ENCODE data around the gene ERFE. TPM values are rescaled to one million over a fixed set of nuclear protein-coding genes. Genes with fewer than 3 reads are reported as not detected.

ERFE gene
- total and polyA plus RNA-seq, 2 of the 4 experiments (the other 2 are of a cell fraction): 1.3 to 3.5 TPM

DNA sequence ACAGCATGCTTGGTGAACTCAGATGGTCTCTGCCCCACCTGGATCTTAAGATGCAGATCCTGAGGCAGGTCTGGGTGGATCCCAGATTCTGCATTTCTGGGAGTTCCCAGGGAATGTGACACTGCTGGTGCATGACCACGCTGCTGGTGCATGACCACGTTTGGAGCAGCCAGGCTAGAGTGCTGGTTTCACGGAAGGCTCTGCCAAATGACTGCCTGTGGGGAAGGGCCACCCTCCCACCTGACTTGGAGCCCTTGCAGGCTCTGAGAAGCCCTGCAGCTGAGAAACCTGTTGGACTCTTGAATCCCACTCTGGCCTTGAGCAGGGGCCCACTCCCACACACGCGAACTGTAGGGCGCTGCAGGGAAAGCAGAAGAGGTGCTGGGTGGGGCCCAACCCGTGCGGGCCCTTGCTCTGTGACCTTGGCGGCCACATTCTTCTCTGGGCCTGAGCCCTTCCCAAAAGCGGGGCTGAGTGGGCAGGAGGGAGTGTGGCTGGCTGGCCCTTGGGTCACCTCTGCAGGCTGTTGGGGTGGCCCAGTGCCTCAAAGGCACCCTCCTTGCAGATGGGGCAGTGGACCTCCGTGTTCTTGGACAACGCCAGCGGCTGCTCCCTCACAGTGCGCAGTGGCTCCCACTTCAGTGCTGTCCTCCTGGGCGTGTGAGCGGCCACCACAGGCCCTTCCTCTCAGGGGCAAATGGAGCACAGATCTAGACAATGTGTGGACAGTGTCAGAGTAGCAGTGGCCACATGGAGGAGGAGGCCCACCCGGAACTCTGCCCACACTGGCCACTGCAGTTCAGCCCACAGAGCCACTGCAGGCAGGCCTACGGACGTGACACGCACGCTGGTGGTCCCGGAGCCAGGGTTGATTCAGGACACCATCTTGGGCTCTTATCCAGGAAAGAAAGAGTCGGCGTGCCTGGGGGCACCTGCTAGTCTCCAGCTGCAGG is 7.9 kb downstream of the ERFE start:
- Histone ChIP-seq H3K4ac (ENCODE audit: low read depth, low read length) (no peak overlapping the region; the same call in 1 of the 2 replicates), H3K9me3 (ENCODE audit: control insufficient read depth, insufficient read depth, low read length) (no peaks in the 10 kb centered on the region), H3K4me2 (ENCODE audit: low read depth, low read length) (no peak overlapping the region), H3K4me1 (ENCODE audit: control insufficient read depth, insufficient read depth, low read length) (peaks cover 35% of the 10 kb centered on the region), H4K20me1 (ENCODE audit: insufficient read depth, low read length) (peaks cover 8% of the 10 kb centered on the region), H2AK5ac (ENCODE audit: low read depth, low read length) (peak overlapping the region; percentile 33), H4K91ac (ENCODE audit: insufficient read depth, low read depth, low read length) (peak overlapping the region; percentile 96; the same call in 1 of the 2 replicates), H3K14ac (replicated peaks; ENCODE audit: low read depth, low read length) (no peak overlapping the region), H3K9me1 (ENCODE audit: insufficient read depth, low read length) (peaks cover 32% of the 10 kb centered on the region), H3K27me3 (ENCODE audit: control insufficient read depth, insufficient read depth, low read length) (peaks cover 2% of the 10 kb centered on the region; the same call in 1 of the 2 replicates), H3K79me1 (ENCODE audit: low read depth in 1 of 2, low read length in 2 of 2) (peaks cover 3 to 20% of the 10 kb centered on the region in 2 experiments; a peak in 3 of 4 replicates), H4K8ac (ENCODE audit: low read depth in 2 of 2, low read length in 2 of 2) (no peak overlapping the region), H2AFZ (replicated peaks; ENCODE audit: low read length, poor library complexity) (peak overlapping the region; percentile 23), H2BK120ac (ENCODE audit: low read depth, low read length) (no peak overlapping the region), H2BK20ac (ENCODE audit: low read depth, low read length) (no peak overlapping the region), H3K18ac (ENCODE audit: low read depth, low read length) (no peak overlapping the region), H3K27ac (ENCODE audit: insufficient read depth, low read length) (no peak overlapping the region), H2BK5ac (ENCODE audit: low read depth, low read length, poor library complexity, severe bottlenecking) (peak overlapping the region; percentile 4), H3K9ac (ENCODE audit: low read depth, low read length) (no peak overlapping the region), H4K5ac (ENCODE audit: low read depth, low read length) (no peak overlapping the region), H2BK15ac (ENCODE audit: low read depth, low read length) (no peak overlapping the region), H3K4me3 (ENCODE audit: insufficient read depth, low read depth, low read length) (no peak overlapping the region), H2AK9ac (replicated peaks; ENCODE audit: low read depth, low read length, poor library complexity) (no peak overlapping the region), H3K36me3 (ENCODE audit: control insufficient read depth, insufficient read depth, low read length) (peaks cover 18% of the 10 kb centered on the region), H3K23ac (ENCODE audit: low read depth, low read length) (no peak overlapping the region), H3K56ac (ENCODE audit: extremely low read depth, insufficient read depth, low read length) (no peak overlapping the region)
- no peak for DNase-seq
- POLR2A ChIA-PET (ENCODE audit: unreplicated experiment): no interaction called here
- ATAC-seq (ENCODE audit: low read depth): no peak
- 91% methylated on average over 20 of the region's 24 CpGs; no CpG with 5 or more reads in 1 of the 2 experiments for WGBS, 2 experiments (ENCODE audit: extremely low coverage in 2 of 2, insufficient read length in 1 of 2)
- no peak for TF ChIP-seq MXI1 (IDR thresholded peaks at IDR 0.05; ENCODE audit: borderline replicate concordance, low read depth, low read length)
- no peak for TF ChIP-seq CEBPB (IDR thresholded peaks at IDR 0.05; ENCODE audit: low read depth, low read length)
- TF ChIP-seq POLR2A (IDR thresholded peaks at IDR 0.05; ENCODE audit: low read depth, low read length): no peak
- TF ChIP-seq, protein P1, sequence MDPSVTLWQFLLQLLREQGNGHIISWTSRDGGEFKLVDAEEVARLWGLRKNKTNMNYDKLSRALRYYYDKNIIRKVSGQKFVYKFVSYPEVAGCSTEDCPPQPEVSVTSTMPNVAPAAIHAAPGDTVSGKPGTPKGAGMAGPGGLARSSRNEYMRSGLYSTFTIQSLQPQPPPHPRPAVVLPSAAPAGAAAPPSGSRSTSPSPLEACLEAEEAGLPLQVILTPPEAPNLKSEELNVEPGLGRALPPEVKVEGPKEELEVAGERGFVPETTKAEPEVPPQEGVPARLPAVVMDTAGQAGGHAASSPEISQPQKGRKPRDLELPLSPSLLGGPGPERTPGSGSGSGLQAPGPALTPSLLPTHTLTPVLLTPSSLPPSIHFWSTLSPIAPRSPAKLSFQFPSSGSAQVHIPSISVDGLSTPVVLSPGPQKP (IDR thresholded peaks at IDR 0.05; ENCODE audit: borderline replicate concordance, low read depth, low read length): no peak
- no peak for TF ChIP-seq FOS (IDR thresholded peaks at IDR 0.05; ENCODE audit: low read depth, low read length)
- TF ChIP-seq, protein P2, sequence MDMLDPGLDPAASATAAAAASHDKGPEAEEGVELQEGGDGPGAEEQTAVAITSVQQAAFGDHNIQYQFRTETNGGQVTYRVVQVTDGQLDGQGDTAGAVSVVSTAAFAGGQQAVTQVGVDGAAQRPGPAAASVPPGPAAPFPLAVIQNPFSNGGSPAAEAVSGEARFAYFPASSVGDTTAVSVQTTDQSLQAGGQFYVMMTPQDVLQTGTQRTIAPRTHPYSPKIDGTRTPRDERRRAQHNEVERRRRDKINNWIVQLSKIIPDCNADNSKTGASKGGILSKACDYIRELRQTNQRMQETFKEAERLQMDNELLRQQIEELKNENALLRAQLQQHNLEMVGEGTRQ (IDR thresholded peaks at IDR 0.05; ENCODE audit: low read depth, low read length): no peak
- TF ChIP-seq SMC3 (IDR thresholded peaks at IDR 0.05; ENCODE audit: low read depth, low read length): no peak
- no peak for TF ChIP-seq NFE2L2 (IDR thresholded peaks at IDR 0.05; ENCODE audit: low read depth, low read length)
- no peak for TF ChIP-seq RCOR1 (IDR thresholded peaks at IDR 0.05; ENCODE audit: insufficient replicate concordance, low read length)
- TF ChIP-seq RFX5 (IDR thresholded peaks at IDR 0.05; ENCODE audit: low read depth, low read length): no peak
- TF ChIP-seq RAD21 (IDR thresholded peaks at IDR 0.05; ENCODE audit: low read length): no peak
- TF ChIP-seq CHD1 (IDR thresholded peaks at IDR 0.05; ENCODE audit: low read depth, low read length): no peak
- CTCF ChIA-PET: no interaction called here
- dilution Hi-C loops (cut with HindIII; ENCODE audit: low sequenced_read_pairs, unreplicated experiment): no loop called here
- intact Hi-C loops (cut with micrococcal nuclease): no loop called here
- in situ Hi-C loops (cut with MboI; ENCODE audit: low sequenced_read_pairs): no loop called here
- no TSS peak for BruUV-seq (replicated peaks)

All from IMR-90 (cell line).